K562 (cell line): ENCODE results near the gene DUSP9. TPM values are rescaled to one million over a fixed set of nuclear protein-coding genes. Genes with fewer than 3 reads are reported as not detected.

Experiments
- ATAC-seq: fragments of 200-7000 bp; cut with Tn5 transposase; 3 replicates; pipeline ENCODE4 v1.9.1; 2020; ENCODE audit warnings: moderate library complexity
- BruUV-seq: library from RNA; stranded (reverse); fragments of 400-500 nt; replicated peaks from 2 replicates; lab custom pipeline; 2021; lab: Mats Ljungman, UMichigan
- CTCF ChIA-PET: fragments of 300-600 bp; formaldehyde crosslinking; extraction: SDS; loops from one replicate; lab custom pipeline; 2021; ENCODE audit warnings: low intra/inter-chr PET ratio; lab: Yijun Ruan, JAX
- POLR2A ChIA-PET: fragments of 300-600, 350-650 bp; sonication (Branson Sonifier 250); formaldehyde crosslinking; extraction: SDS; loops from one replicate; lab custom pipeline; 2021; ENCODE audit warnings: antibody characterized with exemption, inconsistent platforms; lab: Yijun Ruan, JAX
- DNase-seq, 4 experiments: peaks; one replicate each; pipeline versions ENCODE4 v3.0.0 to v3.0.0-alpha.2; 2011 to 2018; ENCODE audit warnings: low spot score in 3 of 4, mixed read lengths in 3 of 4; ENCODE audit errors: extremely low read depth in 1 of 4
- FAIRE-seq: peaks from 2 replicates; lab custom pipeline; 2011; peaks lifted over from hg19 to GRCh38; lab: Jason Lieb, UNC
- H2AFZ ChIP-seq: 2 replicates; pipeline ENCODE4 v1.6.0; 2011; ENCODE audit warnings: low read depth, low read length, control low read depth, inconsistent platforms
- H3K27ac ChIP-seq: fragments of 200-600 bp; 3 replicates; pipeline ENCODE4 v1.8.0; 2011; ENCODE audit warnings: low read depth, mild to moderate bottlenecking, control low read depth, inconsistent platforms, low read length, moderate library complexity, mixed read lengths; ENCODE audit errors: extremely low read depth
- H3K27me3 ChIP-seq, 2 experiments: fragments of 300-600 bp in 1 of 2; 2 replicates in 1 of 2; 3 replicates in 1 of 2; pipeline versions ENCODE4 v1.6.0 to v1.8.0; 2011; ENCODE audit warnings: inconsistent platforms in 2 of 2, low read length in 2 of 2, mild to moderate bottlenecking in 1 of 2, mixed read lengths in 1 of 2, moderate library complexity in 1 of 2; ENCODE audit not compliant: control insufficient read depth in 2 of 2, insufficient read depth in 2 of 2
- H3K36me3 ChIP-seq: fragments of 300-600 bp; 3 replicates; pipeline ENCODE4 v1.8.0; 2011; ENCODE audit warnings: mild to moderate bottlenecking, low read length, inconsistent platforms; ENCODE audit not compliant: control insufficient read depth, insufficient read depth
- H3K4me1 ChIP-seq, 2 experiments: fragments of 200-600 bp in 1 of 2; replicated peaks in 1 of 2; 2 replicates in 1 of 2; 3 replicates in 1 of 2; pipeline versions ENCODE4 v1.5.1 to v1.8.0; 2011; ENCODE audit warnings: inconsistent platforms in 2 of 2, low read length in 2 of 2, mild to moderate bottlenecking in 1 of 2, mixed read lengths in 1 of 2, moderate library complexity in 1 of 2; ENCODE audit not compliant: control insufficient read depth in 2 of 2, insufficient read depth in 2 of 2
- H3K4me2 ChIP-seq: 2 replicates; pipeline ENCODE4 v1.6.1; 2011; ENCODE audit warnings: low read length, control low read depth, inconsistent platforms, mixed read lengths; ENCODE audit not compliant: insufficient read depth
- H3K4me3 ChIP-seq: fragments of 200-600 bp; sonication (generic), shearing (Covaris generic); 2 replicates; pipeline ENCODE4 v1.5.1; 2016; ENCODE audit warnings: control low read depth, inconsistent platforms
- H3K79me2 ChIP-seq: fragments of 200-600 bp; 3 replicates; pipeline ENCODE4 v1.8.0; 2011; ENCODE audit warnings: low read length, inconsistent platforms; ENCODE audit not compliant: control insufficient read depth, insufficient read depth
- H3K9ac ChIP-seq, 2 experiments: 2 replicates each; pipeline versions ENCODE4 v1.6.0 to v1.6.1; 2011; ENCODE audit warnings: low read depth in 2 of 2, low read length in 2 of 2, control low read depth in 1 of 2, inconsistent platforms in 1 of 2, mild to moderate bottlenecking in 1 of 2, mixed read lengths in 1 of 2; ENCODE audit not compliant: insufficient read depth in 1 of 2
- H3K9me1 ChIP-seq: one replicate; pipeline ENCODE4 v1.6.0; 2011; ENCODE audit warnings: inconsistent platforms, mild to moderate bottlenecking, low read length, moderate library complexity; ENCODE audit not compliant: control insufficient read depth, insufficient read depth
- H3K9me3 ChIP-seq: replicated peaks from 2 replicates; pipeline ENCODE4 v1.5.1; 2011; ENCODE audit warnings: low read depth, low read length, inconsistent platforms; ENCODE audit not compliant: control insufficient read depth, insufficient read depth
- H4K20me1 ChIP-seq: replicated peaks from 2 replicates; pipeline ENCODE4 v1.6.1; 2011; ENCODE audit warnings: low read length, inconsistent platforms, mixed read lengths; ENCODE audit not compliant: control insufficient read depth, insufficient read depth
- CC2D1A ChIP-seq: fragments of 450-650 bp; IDR thresholded peaks from 2 replicates; pipeline ENCODE4 v1.6.1; 2017; ENCODE audit warnings: mild to moderate bottlenecking
- CEBPB ChIP-seq: fragments of 450-650 bp; IDR thresholded peaks from 2 replicates; pipeline ENCODE4 v1.6.1; 2016; ENCODE audit warnings: missing genetic modification characterization, missing compliant biosample characterization
- GMEB1 ChIP-seq: fragments of 250-450 bp; sonication (Bioruptor Pico); IDR thresholded peaks from 2 replicates; pipeline ENCODE4 v1.4.0; 2020; ENCODE audit warnings: mild to moderate bottlenecking
- HINFP ChIP-seq: fragments of 450-650 bp; conservative IDR thresholded peaks from 2 replicates; pipeline ENCODE4 v1.6.1; 2016; ENCODE audit warnings: missing genetic modification characterization, low read depth, mild to moderate bottlenecking, control low read depth, missing compliant biosample characterization
- XRCC5 ChIP-seq: fragments of 200-400 bp; formaldehyde crosslinking; IDR thresholded peaks from 2 replicates; pipeline ENCODE4 v1.6.1; 2017; ENCODE audit warnings: low read depth, mild to moderate bottlenecking, low read length
- ZBTB43 ChIP-seq: sonication (generic); formaldehyde crosslinking; IDR thresholded peaks from 2 replicates; pipeline ENCODE4 v1.8.0; 2023; ENCODE audit warnings: mild to moderate bottlenecking, missing genetic modification reagents
- ZNF184 ChIP-seq: sonication (generic); formaldehyde crosslinking; IDR thresholded peaks from 2 replicates; pipeline ENCODE4 v1.5.0; 2020; ENCODE audit warnings: missing genetic modification reagents
- WGBS: fragments of 100-300 bp; shearing (Covaris generic); methylation state at CpG from one replicate; pipeline ENCODE4 v1.1.6; 2016; ENCODE audit warnings: low coverage, mixed read lengths; ENCODE audit not compliant: insufficient coverage; ENCODE audit errors: missing lambda C conversion rate; 5-methylcytosine and 5-hydroxymethylcytosine counted together
- in situ Hi-C: fragments of 300-500 bp; cut with MboI; formaldehyde crosslinking; loops from 4 replicates; pipeline ENCODE4 v1.15.0; 2018; ENCODE audit warnings: inconsistent platforms, mixed read lengths
- intact Hi-C: fragments of 100-400 bp; cut with micrococcal nuclease; formaldehyde crosslinking; loops from 2 replicates; pipeline ENCODE4 v1.14.2; 2022
- polyA plus RNA-seq, 8 experiments: library from polyadenylated mRNA; depleted of rRNA in 4 of 8; stranded (reverse) in 5 of 8; unstranded in 3 of 8; fragments of >200 nt; fragmentation: Nextera tagmentation in 2 of 8; fragmentation: Illumina TruSeq in 1 of 8; extraction: Ambion mirVana in 2 of 8; extraction: Trizol in 1 of 8; gene quantifications; 2 replicates each; pipeline versions ENCODE4 v1.2.1 to v1.2.3, GENCODE V29; 2011 to 2014; ENCODE audit warnings: inconsistent platforms in 1 of 8, missing spikeins in 1 of 8
- total RNA-seq, 7 experiments: library from RNA; depleted of rRNA in 6 of 7; stranded (reverse); fragments of >200 nt in 6 of 7; fragmentation: Illumina TruSeq in 2 of 7; extraction: Trizol in 2 of 7; gene quantifications; 2 replicates each; pipeline versions ENCODE4 v1.2.1 to v1.2.3, GENCODE V29; 2011 to 2021; ENCODE audit warnings: low replicate concordance in 1 of 7

DUSP9 gene
- total and polyA plus RNA-seq, 9 of the 15 experiments (the other 6 are each of a cell fraction or from before 2014, with no cell fraction given), result 0.11 to 14.1 (median 5.5) TPM

GRCh38 chrX:153601511-153602110 is 45.4 kb upstream of the DUSP9 start:
- DNase-seq (no peak), ATAC-seq (no peak), FAIRE-seq (no peak)
- H3K27ac ChIP-seq, result no peak overlapping the region
- no peaks in the 10 kb centered on the region for H3K9me3 ChIP-seq
- H3K4me2 ChIP-seq, result no peak overlapping the region
- peaks cover 21% of the 10 kb centered on the region; the same call in 2 of the 3 replicates for H3K79me2 ChIP-seq
- peaks cover 8 to 25% of the 10 kb centered on the region in 2 experiments; a peak in 4 of 5 replicates for H3K4me1 ChIP-seq
- no peak overlapping the region for H3K9ac ChIP-seq
- WGBS, result 46% methylated on average over 11 of the region's 12 CpGs
- H3K36me3 ChIP-seq, result peaks cover under 1% of the 10 kb centered on the region; the same call in 2 of the 3 replicates
- no peaks in the 10 kb centered on the region for H4K20me1 ChIP-seq
- H2AFZ ChIP-seq, result no peak overlapping the region
- intact Hi-C loops, result no loop called here
- no peaks in the 10 kb centered on the region for H3K9me1 ChIP-seq
- H3K27me3 ChIP-seq, result peaks cover 10 to 14% of the 10 kb centered on the region in 2 experiments; a peak in 3 of 5 replicates
- no peak for TF ChIP-seq ZNF184 (CRISPR knock-in tag)
- TF ChIP-seq ZBTB43 (CRISPR knock-in tag), result no peak
- TF ChIP-seq CC2D1A, result no peak
- no peak overlapping the region for H3K4me3 ChIP-seq
- in situ Hi-C loops, result no loop called here
- BruUV-seq, result no TSS peak
- POLR2A ChIA-PET, result no interaction called here
- CTCF ChIA-PET, result no interaction called here

- Histone ChIP-seq H3K27ac (no peak overlapping the region), H3K79me2 (peaks cover 11% of the 10 kb centered on the region; the same call in 2 of the 3 replicates), H2AFZ (no peak overlapping the region), H3K4me1 (peaks cover 7 to 22% of the 10 kb centered on the region in 2 experiments; a peak in 4 of 5 replicates), H3K4me2 (no peak overlapping the region), H4K20me1 (no peaks in the 10 kb centered on the region), H3K9ac (no peak overlapping the region), H3K9me3 (no peaks in the 10 kb centered on the region), H3K4me3 (no peak overlapping the region), H3K9me1 (no peaks in the 10 kb centered on the region), H3K36me3 (no peaks in the 10 kb centered on the region), H3K27me3 (peaks cover 17 to 24% of the 10 kb centered on the region in 2 experiments; a peak in 4 of 5 replicates)
- ATAC-seq (no peak), FAIRE-seq (no peak), DNase-seq (no peak)
- BruUV-seq, result no TSS peak
- in situ Hi-C loops (no loop called here), intact Hi-C loops (no loop called here)
- ChIA-PET CTCF (no interaction called here), POLR2A (no interaction called here)
- 0% methylated on average over 2 of the region's 3 CpGs for WGBS
- TF ChIP-seq HINFP (tag) (no peak), XRCC5 (no peak), GMEB1 (CRISPR knock-in tag) (no peak), CEBPB (tag) (no peak)
These were observed 44.4 kb upstream of the DUSP9 start for GRCh38 chrX:153602601-153603000.
